NCI-H2107 (cell line): ENCODE data around the gene BTBD16.

ENCODE experiments used
- DNase-seq: peaks from one replicate; lab custom pipeline; 2025; lab: John Stamatoyannopoulos, UW

Gene BTBD16

GRCh38 chr10:122273966-122274545 is 3.0 kb downstream of the BTBD16 start:
- no peak for DNase-seq

- no peak for DNase-seq
These were observed 5.6 kb downstream of the BTBD16 start for GRCh38 chr10:122276611-122277208.

- no peak for DNase-seq
These were observed 6.5 kb downstream of the BTBD16 start for GRCh38 chr10:122277526-122278136.

DNA sequence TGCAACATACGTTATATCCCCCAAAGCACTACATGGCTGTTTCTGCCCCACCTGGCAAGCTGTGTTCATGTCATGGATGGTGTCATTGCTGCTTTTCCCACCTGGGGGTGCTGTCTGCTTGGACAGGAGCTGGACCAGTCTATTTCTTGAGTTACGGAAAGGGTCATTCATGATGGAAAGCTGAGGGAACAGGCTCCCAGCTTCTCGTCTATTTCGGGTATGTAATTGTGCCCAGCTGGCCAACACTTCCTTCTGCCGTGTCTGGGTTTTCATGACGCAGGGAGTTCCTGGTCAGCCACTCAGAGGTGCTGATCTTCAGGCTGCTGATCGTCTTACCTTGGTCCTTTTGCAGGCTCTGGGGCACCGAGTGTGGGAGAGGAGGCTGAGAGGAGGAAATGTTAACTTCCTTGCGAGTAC is 8.6 kb downstream of the BTBD16 start:
- no peak for DNase-seq

DNA sequence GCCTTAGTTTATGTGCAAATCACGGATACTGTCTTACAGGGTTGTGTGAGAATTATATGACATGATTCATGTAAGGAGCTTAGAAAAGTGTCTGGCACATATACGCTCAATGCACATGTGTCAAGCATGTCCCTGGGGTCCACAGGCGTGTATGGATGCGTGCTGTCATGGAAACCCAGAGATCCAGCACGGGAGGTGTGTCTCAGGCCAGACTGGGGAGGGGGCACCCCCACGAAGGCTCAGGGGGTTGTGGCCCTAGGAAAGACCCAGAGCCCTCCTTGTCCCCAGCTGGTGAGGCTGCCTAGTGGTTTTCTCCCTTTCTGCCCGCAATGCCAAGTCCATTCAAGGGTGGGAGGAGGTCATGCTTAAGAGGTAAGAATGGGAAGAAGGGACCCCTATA is 9.1 kb downstream of the BTBD16 start:
- no peak for DNase-seq

DNA sequence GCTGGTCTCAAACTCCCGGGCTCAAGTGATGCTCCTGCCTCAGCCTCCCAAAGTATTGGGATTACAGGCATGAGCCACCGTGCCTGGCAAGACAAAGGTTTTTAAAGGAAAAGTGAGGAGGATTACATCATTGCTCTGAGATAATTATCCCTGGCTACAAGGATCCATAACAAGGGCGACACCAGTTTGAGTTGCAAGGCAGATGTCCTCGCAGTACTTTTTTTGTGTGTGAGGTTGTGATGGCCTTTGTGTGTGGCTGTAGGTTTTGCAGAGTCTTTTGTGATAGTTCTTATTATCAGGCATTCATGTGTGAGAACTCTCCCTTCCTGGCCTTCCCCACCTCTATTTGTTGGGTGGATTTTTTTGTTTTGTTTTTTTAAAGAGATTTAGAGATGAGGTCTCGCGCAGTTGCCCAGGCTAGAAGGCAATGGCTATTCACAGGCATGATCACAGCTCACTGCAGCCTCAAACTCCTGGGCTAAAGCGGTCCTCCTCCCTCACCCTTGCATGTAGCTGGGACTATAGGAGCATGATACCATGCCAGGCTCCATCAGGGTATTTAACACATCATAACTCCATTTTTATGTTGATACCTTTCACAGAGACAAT is 10.0 kb downstream of the BTBD16 start:
- no peak for DNase-seq

DNA sequence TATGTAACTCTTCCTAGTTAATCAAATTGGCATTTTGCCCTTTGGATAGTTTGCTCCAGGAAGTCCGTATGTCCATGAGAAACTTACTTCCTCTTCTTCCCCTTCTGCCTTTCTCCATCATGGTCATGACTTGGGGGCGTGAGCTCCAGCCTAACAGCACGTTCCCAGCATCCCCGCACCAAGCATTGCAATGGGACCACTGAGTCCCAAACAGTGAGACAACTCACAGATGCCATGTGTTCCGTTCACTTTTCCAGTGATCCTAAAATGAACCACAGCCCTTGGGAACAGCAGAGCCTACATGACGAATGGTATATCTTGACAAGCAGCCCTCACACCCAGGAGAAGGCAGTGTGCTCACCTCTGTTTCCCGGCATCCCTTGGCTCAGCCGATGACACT is 10.7 kb downstream of the BTBD16 start:
- no peak for DNase-seq

DNA sequence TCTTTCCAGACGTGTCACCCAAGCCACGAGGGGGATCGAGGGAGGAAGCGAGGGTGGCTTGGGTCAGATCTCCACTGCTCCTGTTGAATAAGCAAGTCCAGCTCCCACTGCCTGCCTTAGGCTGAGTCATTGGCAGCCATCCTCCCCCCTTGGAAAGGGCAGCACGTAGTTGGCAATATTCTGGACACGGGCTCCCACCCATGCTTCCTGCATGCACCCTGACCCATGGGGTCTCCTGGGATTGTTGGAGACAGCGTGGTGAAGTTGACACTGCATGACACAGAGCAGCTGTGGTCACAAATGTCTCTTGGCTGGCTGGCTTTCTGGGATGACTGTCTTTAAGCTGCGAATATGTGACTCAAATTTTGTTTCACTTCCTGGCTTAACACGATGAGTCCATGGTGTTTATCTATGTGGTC is 11.2 kb downstream of the BTBD16 start:
- DNase-seq, result no peak

DNA sequence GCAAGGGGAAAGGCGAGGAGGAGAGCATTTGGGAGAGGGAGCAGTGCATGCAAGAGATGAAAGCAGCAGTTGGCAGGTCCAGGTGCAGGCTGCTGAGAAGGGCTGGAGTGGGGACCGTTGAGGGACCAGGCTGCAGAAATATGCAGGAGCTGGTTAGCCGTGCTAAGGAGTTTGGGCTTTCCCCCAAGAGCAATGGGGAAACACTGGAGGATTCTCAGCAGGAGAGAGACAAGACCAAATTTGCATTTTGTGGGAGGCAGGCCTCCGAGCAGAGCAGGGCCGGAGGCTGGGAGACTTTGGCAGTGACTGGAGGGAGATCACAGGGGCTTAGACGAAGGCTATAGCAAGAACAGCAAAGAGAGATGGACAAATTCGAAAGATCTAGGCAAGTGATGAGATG is 11.8 kb downstream of the BTBD16 start:
- no peak for DNase-seq

- no peak for DNase-seq
These were observed 14.7 kb downstream of the BTBD16 start for GRCh38 chr10:122285506-122286444.

DNA sequence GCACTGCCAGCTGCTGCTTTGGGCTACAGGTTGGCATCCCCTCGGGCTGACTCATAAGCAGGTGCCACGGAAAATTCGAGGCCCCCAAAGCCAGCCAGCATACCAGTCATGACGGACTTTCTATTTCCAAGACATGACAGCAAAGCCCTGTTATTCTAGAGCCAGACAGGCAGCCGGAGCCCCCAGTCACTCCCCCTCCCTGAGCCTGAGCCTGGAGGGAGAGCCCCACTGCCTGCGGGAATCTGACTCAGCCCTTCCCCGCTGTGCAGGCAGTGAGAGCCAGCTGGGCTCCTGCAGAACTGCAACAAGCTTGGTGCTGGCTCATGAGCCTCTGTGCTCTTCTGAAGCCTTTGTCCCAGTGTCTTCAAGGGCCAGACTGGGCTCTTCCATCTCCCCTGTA is 15.8 kb downstream of the BTBD16 start:
- peak; percentile 30 for DNase-seq

- DNase-seq, result no peak
These were observed 16.5 kb downstream of the BTBD16 start for GRCh38 chr10:122287570-122287969.

DNA sequence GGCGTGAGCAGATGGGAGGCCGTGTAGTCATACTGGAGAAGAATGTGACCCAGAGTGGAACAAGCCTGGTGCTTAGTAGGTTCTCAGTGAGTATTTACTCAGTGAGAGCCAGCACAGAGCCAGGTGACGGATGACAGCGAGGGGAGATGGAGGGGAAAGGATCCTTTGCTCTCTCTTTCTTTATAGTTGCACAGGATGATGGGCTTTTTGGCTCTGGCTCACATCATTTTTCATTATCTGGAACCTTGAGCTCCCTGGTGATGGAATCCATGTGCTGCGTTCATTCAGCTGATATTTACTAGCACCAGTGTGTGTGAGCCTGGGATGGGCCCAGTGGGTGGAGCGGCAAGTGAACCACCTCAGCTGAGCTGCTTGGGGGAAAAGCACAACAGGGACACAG is 17.2 kb downstream of the BTBD16 start:
- no peak for DNase-seq

DNA sequence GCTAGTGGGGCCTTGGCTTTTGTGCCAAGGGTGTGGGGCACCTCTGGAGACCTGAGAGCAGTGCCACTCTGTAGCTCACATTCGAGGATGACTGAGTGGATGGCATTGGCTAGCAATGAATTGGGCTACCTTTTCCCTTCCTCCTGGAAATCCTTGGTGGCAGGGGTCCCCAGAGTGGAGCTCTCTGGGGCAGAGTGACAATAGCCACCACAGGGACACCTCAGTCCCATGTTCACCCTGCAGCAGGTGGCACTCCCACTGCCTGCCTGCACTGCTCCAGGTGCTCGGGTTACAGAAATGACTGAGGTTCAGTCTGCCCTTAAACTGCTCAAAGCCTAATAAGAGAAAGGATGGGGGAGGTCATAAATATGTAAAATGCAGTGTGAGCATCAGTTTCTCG is 17.8 kb downstream of the BTBD16 start:
- no peak for DNase-seq

DNA sequence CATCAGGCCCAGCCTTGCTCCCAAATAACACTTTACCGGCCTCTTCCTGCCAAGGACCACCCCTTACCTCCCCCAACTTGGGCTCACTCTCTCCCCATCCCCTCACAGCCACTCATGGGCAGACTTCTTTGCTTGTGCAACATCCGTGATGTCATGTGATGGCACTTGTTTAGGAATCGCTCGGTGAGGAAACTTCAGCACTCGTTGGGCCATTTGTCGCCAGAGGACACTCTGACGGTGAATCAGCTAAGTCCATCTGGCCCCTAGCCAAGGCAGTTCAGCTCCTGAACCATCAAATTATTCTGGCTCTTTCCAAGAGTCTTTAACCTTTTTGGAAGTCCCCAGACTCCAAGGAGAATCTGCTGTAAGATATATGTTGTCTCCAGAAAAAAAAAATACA is 19.2 kb downstream of the BTBD16 start:
- DNase-seq, result no peak

DNA sequence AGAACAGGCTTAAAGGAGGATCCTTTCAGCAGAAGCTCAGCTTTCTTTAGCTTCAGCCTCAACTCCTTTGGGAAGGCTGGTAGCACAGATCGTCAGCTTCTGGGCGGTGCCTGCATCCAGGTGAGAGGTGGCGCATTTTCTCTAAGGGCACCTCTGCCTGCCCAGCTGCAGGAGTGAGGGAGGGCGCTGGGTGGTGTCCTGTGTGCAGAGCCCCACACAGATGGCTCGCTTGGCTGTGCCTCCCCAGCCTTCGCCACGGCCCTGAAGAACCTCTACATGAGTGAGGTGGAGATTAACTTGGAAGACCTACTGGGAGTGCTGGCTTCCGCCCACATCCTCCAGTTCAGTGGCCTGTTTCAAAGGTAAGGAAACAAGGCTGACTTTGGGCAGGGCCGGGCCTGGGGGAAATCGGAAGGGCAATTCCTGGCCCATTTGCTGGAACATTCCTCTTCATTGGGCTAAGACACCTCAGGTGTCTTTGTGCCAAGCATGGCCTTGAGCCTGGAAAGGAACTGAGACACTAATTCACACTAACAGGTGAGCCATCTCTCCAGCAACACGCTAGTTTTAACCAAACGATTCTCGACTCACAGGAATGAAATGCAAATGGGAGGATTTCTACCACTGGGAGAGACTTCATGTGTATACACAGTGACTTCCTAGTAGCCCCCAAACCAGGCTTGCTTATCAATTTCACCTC is 19.9 kb downstream of the BTBD16 start:
- DNase-seq, result no peak

GRCh38 chr10:122291739-122292138 is 20.6 kb downstream of the BTBD16 start:
- no peak for DNase-seq

DNA sequence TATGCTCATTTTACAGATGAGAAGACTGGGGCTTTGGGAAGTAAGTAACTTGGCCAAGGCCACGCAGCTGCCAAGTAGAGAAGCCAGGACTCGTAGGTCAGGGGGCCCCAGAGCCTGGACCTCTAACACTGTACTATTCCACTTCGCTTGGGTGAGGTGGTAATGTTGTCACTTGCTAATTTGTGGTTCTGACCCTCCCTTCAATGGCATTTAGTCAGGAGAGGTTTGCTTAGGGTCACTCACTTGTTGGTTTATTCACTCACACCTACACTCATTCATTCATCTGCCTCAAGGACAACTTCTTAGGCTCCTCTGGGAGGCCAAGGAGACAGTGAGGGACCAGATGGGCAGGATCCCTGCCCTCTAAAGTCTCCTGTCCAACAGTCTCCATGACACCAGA is 21.3 kb downstream of the BTBD16 start:
- DNase-seq, result no peak

DNA sequence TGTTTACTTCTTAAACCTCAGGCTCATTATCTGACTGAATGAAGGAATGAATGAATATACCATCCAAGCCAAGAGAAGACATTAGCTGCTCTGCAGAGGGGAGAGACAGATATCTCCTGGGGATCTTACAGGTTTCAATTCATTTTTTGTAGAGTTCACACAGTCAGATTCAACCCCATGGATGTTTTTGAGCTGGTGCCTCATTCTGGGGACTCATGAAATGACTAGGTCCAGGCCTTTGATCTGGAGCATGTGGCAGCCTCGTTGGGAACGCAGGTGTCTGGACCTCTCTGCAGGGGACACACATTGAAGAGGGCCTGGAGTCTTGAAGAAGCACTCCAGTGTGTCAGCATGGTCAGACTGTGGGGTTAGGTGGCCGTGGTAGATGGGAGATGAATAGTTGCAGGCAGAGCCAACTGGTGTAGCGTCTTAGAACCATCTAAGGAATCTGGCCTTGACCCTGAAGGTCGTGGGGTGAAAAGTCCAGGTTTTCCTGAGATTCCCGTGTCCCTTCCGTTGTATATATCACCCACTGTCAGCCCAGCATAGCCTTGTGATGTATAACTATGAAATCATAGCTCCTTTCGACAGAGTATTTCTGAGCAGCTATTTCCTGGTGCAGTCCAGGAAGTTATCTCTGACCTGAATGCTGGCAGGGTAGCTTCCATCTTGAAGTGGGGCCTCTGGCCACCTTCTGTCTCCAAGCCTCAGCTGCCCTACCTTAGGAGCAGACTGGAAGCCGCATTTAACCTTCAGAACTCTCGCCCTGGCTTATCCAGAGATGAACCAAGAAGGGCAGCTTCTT is 22.3 kb downstream of the BTBD16 start:
- DNase-seq, result no peak

- no peak for DNase-seq
These were observed 22.9 kb downstream of the BTBD16 start for GRCh38 chr10:122293961-122294380.
